Measurements from ENCODE around the gene SVBP.

DNA sequence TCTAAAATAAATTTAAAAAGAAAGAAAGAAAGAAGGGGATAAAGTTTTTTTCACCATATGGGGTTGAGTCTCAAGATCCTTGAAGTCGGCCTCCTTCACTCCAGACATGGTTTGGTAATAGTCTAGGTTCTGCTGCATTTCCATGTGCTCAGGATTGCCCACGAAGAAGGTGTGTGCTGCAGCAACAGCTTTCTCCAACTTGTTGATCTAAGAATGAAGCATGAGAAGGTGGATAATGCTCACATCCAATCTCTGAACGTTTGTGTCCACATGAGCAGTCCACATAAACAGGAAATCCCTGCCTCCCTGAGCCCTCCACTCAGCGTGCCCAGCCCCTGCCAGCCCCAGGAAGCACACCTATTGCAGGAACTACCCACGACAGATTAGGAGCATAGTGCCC lies 54.9 kb downstream of the SVBP start:
- TF ChIP-seq, protein P1, sequence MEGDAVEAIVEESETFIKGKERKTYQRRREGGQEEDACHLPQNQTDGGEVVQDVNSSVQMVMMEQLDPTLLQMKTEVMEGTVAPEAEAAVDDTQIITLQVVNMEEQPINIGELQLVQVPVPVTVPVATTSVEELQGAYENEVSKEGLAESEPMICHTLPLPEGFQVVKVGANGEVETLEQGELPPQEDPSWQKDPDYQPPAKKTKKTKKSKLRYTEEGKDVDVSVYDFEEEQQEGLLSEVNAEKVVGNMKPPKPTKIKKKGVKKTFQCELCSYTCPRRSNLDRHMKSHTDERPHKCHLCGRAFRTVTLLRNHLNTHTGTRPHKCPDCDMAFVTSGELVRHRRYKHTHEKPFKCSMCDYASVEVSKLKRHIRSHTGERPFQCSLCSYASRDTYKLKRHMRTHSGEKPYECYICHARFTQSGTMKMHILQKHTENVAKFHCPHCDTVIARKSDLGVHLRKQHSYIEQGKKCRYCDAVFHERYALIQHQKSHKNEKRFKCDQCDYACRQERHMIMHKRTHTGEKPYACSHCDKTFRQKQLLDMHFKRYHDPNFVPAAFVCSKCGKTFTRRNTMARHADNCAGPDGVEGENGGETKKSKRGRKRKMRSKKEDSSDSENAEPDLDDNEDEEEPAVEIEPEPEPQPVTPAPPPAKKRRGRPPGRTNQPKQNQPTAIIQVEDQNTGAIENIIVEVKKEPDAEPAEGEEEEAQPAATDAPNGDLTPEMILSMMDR (conservative IDR thresholded peaks at IDR 0.05) = no peak
- TF ChIP-seq EZH2 (IDR thresholded peaks at IDR 0.05; ENCODE audit: low read depth) = no peak

Data from PC-9 (cell line).